ENCODE results near the gene LONRF2. TPM values are rescaled to one million over a fixed set of nuclear protein-coding genes. Genes with fewer than 3 reads are reported as not detected.

Gene LONRF2
- total RNA-seq, 1 experiment from 2014 or later, result 0.33 TPM

- Mint-ChIP-seq H3K4me3 (no peak overlapping the region), H3K36me3 (peaks cover 19% of the 10 kb centered on the region), H3K27me3 (ENCODE audit: low read depth) (no peaks in the 10 kb centered on the region; the same call in 1 of the 2 replicates), H3K9me3 (peaks cover 38% of the 10 kb centered on the region), H3K27ac (no peak overlapping the region), H3K4me1 (peaks cover 5% of the 10 kb centered on the region)
- DNase-seq (ENCODE audit: low spot score) (no peak), ATAC-seq (no peak)
- ChIA-PET CTCF (interaction anchor here (0.6 to 1.2 kb wide), 3 partner anchors 41 to 83 kb away, joined by 3 to 8 read pairs (median 7); no protein-coding TSS in a partner anchor), POLR2A (no interaction called here)
- no peak for TF ChIP-seq PREB (CRISPR knock-in tag; IDR thresholded peaks at IDR 0.05; ENCODE audit: borderline replicate concordance)
- no peak for TF ChIP-seq NR2C2 (CRISPR knock-in tag; IDR thresholded peaks at IDR 0.05)
- TF ChIP-seq ZNF425 (CRISPR knock-in tag; conservative IDR thresholded peaks at IDR 0.05), result no peak
- TF ChIP-seq ERG (CRISPR knock-in tag; IDR thresholded peaks at IDR 0.05), result no peak
- no peak for TF ChIP-seq E2F4 (CRISPR knock-in tag; IDR thresholded peaks at IDR 0.05; ENCODE audit: borderline replicate concordance, low read depth)
- TF ChIP-seq NFYB (CRISPR knock-in tag; conservative IDR thresholded peaks at IDR 0.05; ENCODE audit: low read depth), result no peak
- TF ChIP-seq ZNF532 (CRISPR knock-in tag; IDR thresholded peaks at IDR 0.05; ENCODE audit: borderline replicate concordance), result no peak
- no peak for TF ChIP-seq ATF2 (CRISPR knock-in tag; IDR thresholded peaks at IDR 0.05; ENCODE audit: borderline replicate concordance, low read depth)
- TF ChIP-seq CBFB (CRISPR knock-in tag; IDR thresholded peaks at IDR 0.05; ENCODE audit: low read depth), result no peak
- no peak for TF ChIP-seq GABPB1 (CRISPR knock-in tag; IDR thresholded peaks at IDR 0.05)
- TF ChIP-seq ZNF512 (CRISPR knock-in tag; IDR thresholded peaks at IDR 0.05; ENCODE audit: borderline replicate concordance), result no peak
- no peak for TF ChIP-seq STAT6 (CRISPR knock-in tag; conservative IDR thresholded peaks at IDR 0.05; ENCODE audit: low read depth)
- no peak for TF ChIP-seq TEAD1 (CRISPR knock-in tag; IDR thresholded peaks at IDR 0.05)
- TF ChIP-seq E2F1 (CRISPR knock-in tag; IDR thresholded peaks at IDR 0.05), result no peak
- no peak for TF ChIP-seq FOXP1 (CRISPR knock-in tag; IDR thresholded peaks at IDR 0.05; ENCODE audit: borderline replicate concordance)
- no peak for TF ChIP-seq GTF2I (CRISPR knock-in tag; conservative IDR thresholded peaks at IDR 0.05)
- TF ChIP-seq NR1H2 (CRISPR knock-in tag; IDR thresholded peaks at IDR 0.05), result no peak
- TF ChIP-seq USF2 (CRISPR knock-in tag; IDR thresholded peaks at IDR 0.05), result no peak
Observed at GRCh38 chr2:100339823-100340222, 17.5 kb upstream of the LONRF2 start.

Measured in WTC11 (cell line).